Activated CD4-positive, alpha-beta T cell treated with anti-CD3 and anti-CD28 coated beads for 48 hours (primary cell): ENCODE results near the gene HDLBP.

Source experiments
- DNase-seq: peaks from one replicate; pipeline ENCODE4 v3.0.0-alpha.2; 2020

The HDLBP gene

DNA sequence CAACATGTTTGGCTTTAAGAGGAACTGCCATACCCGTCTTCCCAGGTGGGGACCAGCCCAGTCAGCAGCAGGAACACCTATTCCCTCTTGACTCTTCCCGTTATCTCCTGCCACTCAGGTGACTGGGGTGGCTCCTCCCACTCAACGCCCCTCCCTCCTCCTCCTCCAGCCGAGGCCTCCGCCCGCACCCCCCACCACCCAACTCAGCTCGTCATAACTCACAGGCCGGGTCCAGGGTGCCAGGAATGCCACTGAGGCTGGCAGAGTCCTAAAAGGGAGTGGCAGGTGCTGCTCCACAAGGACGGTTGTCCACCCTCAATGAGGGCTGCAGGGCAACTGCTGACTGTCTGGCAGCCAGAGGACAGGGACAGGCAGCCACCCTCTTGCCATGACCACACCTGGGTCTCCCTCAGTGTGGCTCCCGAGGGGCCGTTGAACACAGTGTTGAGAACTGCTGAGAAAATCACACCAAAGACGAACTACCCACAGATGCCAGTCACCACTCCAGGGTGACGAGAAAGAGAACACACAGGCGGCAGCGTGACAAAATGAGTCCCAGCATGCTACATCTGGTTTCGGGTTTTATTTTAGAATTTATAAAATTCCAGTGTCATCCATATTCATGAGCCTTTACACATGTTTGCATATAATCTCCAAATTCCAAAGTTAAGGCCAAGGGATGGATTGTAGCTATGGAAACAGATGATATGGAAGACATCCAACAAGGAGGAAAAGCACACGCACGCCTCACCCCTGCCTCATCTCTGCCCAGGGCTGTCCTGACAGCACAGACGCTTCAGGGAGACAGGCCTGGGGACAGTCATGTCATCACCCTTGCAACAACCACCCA lies 88.5 kb downstream of the HDLBP start:
- DNase-seq, result no peak

DNA sequence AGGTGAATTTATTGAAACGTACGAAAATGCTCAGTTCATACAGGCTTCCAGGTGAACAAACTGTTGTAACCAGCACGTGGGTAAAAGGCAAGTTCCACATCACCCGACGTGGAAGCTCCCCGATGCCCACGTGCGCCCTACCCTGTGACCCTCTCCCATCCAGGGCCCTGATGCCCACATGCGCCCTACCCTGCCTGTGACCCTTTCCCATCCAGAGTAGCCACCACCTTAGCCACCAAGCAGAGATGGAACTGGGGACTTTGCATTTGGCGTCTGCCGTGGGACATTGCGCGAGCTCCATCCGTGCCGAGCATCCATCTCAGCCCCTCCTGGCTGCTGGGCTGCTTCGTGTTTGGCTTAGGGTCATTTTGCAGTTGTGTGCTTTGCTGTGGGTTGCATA lies 89.5 kb downstream of the HDLBP start:
- no peak for DNase-seq

DNA sequence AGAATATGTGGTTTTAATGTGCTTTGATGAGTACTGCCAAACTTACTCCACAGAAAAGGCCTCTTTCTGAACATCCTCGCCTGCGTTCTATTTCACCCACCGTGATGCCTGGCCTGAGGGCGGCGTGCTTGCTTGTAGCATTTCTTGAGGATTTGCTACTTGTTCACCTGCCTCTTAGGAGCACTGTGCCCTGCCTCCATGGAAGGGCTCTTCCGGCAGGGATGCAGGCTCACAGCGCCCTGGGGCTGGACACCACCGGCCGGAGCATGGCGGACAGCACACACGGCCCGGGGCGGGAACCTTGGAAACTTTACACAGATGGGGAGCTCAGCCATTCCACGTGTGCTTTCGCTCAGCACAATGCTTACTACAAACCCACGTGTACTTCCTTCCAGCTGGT lies 89.9 kb downstream of the HDLBP start:
- no peak for DNase-seq

DNA sequence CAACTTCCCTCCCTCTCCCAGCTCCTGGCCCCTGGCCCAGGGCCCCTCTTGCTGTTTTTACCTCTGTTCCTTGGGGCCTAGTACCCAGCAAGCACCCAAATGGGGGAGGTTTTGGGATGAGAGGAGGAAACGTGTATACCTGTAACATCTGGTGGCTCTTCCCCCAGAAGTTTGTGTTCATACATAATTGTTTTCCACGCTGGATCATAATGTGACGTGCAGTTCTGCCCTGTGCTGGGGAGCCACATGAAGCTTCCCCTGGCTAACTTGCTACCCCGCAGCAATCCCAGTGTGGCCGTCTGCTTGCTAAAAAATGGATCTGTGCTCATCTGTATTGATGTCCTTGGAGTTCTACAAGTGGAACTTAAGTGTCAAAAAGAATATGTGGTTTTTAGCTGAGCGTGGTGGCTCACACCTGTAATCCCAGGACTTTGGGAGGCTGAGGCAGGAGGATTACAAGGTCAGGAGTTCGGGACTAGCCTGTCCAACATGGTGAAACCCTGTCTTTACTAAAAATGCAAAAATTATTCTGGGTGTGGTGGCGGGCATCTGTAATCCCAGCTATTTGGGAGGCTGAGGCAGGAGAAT lies 90.5 kb downstream of the HDLBP start:
- DNase-seq, result no peak

DNA sequence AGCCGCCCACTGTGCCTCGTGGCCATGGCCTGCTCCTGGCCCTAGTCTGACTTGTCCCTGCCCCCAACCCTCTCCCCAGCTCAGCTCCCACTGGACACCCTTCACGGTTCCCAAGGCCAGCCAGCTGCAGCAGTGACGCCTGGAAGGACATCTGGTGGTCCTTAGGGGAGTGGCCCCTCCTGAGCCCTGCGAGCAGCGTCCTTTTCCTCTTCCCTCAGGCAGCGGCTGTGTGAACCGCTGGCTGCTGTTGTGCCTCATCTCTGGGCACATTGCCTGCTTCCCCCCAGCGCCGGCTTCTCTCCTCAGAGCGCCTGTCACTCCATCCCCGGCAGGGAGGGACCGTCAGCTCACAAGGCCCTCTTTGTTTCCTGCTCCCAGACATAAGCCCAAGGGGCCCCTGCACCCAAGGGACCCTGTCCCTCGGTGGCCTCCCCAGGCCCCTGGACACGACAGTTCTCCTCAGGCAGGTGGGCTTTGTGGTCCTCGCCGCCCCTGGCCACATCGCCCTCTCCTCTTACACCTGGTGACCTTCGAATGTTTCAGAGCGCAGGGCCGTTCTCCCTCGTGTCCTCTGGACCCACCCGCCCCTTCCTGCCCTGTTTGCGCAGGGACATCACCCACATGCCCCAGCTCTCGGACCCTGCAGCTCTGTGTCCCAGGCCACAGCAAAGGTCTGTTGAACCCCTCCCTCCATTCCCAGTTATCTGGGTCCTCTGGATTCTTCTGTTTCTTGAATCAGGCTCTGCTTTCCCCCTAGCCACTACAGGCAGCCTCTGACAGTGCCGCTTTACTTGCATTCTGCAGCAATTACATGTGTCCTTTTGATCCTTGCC lies 91.2 kb downstream of the HDLBP start:
- no peak for DNase-seq

DNA sequence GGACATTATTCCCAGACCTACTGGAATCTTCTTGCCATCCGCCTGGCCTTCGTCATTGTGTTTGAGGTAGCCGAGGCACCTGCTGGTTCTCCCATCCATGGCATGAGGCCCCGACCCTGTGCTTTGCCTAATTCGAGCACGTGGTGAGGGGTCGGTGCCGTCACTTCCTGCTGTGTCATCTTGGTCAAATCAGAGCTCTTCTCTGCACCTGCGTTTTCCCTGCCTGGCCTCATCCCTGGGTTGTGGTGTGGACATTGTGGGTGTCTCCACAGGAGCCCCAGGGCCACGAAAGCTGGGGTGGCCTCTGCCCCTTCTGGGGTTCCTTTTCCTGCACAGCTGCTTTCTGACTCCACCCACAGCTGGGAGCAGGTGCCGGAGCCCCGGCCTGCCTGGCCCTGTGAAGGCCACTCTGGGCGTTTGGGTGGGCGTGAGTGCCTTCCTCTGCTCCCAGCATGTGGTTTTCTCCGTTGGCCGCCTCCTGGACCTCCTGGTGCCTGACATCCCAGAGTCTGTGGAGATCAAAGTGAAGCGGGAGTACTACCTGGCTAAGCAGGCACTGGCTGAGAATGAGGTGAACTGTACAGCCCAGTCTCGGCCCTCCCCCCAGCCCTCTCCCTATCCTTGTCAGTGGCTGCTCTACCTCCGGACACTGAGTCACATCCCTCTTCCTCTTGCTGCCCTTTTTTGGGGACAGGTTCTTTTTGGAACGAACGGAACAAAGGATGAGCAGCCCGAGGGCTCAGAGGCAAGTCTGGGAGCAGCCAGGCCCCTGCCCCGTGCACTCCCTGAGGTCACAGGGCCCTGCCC lies 92.1 kb downstream of the HDLBP start:
- DNase-seq, result peak; percentile 36

DNA sequence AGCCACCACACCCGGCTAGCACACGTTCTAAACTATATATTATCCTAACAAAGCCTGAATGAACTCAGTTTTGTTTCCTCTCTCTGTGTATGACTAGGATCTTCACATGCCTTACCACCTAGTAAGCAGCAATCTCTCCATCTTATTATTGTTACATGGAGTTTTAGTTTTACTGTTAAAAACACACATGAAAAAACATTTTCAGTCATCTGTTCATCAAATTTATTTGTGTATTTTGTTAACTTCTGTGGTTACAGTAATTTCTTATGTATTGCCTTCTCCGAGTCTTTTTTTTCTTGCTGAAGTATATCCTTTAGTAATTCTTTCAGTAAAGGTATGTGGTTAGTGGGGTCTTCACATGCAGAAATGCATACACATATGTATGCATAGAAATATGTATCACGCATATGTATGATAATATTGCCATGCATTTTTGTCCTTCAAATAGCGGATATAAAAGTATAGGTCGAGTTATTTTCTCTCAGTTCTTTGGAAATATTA lies 95.6 kb downstream of the HDLBP start:
- no peak for DNase-seq

DNA sequence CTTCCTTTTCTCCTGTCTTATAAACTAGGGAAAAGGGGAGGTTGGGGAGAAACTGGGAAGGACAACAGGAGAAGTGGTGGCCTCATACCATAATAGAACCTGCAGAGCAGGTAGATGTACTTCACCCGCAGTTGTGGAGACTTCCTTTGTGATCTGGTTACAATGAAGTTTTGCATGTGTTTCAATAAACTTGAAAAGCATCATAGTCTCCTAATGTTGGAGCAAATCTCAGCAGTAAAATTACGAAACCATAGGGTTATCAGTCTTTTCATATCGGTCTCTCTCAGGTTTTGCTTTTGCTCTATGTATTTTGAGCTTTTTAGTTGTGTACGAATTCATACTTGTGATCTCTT lies 96.5 kb downstream of the HDLBP start:
- no peak for DNase-seq

DNA sequence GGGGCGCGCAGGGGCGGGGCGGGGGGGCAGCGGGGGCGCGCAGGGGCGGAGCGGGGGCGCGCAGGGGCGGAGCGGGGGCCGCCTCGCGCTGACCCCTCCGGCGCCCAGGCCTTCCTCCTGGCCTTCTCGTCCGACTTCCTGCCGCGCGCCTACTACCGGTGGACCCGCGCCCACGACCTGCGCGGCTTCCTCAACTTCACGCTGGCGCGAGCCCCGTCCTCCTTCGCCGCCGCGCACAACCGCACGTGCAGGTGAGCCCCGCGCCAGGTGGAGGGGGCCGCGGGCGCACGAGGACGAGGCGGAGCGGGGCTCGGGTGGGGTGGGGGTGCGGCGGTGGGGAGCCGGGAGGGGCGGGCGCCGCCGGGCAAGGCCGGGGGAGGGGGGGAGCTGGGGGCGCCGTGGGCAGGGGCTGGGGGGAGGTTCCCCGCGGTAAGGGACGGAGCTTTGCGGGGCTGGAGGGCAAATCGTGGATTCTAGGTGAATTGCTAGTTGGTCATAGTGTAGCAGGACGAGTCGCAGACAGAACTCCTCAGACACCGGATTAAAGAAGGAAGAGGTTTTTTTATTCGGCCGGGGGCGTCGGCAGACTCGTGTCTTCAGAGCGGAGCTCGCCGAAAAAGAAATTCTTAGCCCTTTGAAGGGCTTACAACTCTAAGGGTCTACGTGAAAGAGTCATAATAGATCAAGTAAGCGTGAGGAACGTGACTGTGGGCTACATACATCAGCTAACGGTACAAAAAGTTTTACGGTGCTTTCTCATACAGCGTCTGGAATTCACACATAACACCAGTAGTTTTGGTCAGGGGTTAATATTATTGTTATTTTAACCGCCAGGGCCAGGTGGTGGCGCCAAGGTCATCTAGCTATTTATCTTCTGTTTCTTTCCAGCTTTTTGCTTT lies 97.1 kb downstream of the HDLBP start:
- DNase-seq, result peak; percentile 54

DNA sequence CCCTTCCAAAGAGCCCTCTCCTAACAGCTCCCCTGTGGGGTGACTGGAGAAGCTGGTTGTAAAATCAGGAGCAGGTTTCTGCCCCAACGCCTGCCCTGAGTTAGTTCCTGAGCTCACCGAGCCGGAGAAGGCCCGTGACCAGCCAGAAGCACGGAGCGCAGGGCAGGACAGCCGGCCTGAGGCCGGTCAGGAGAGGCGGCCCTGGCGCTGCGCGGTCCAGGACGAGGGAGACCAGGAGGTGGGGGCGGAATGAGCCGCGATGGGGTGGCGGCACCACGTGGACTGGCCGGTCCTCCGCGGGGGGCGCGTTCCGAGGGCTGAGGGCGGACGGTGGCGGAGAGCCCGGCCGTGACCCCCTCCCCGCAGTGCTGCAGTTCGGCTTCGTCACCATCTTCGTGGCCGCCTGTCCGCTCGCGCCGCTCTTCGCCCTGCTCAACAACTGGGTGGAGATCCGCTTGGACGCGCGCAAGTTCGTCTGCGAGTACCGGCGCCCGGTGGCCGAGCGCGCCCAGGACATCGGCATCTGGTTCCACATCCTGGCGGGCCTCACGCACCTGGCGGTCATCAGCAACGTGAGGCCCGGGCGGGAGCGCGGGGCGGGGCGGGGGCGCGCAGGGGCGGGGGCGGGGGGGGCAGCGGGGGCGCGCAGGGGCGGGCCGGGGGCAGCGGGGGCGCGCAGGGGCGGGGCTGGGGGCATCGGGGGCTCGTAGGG lies 98.0 kb downstream of the HDLBP start:
- peak; percentile 39 for DNase-seq

DNA sequence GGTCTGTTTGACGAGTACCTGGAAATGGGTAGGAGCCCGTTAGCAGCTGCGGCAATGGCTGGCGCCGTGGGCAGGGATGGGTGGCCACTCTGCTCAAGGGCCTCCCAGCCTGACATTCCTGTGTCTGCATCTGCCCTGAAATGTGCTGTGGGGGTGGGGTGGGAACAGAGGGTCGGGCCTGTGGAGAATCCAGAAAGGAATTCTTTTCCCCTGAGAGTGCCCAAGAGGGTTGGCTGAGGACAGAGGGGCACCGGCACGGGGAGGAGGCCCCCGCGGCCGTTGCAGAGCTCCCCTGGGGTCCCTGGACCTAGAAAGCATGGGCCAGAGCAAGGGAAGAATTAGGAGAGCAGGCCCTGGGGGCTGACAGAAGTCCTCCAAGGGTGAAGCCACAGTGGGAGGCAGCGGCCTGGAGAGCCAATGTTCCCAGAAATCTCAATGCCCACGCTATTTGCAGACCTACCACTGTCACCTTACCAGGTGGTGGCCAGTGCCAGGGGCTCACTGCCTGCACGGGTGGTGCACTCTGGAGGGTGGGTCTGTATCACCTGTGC lies 99.2 kb downstream of the HDLBP start:
- DNase-seq, result no peak

DNA sequence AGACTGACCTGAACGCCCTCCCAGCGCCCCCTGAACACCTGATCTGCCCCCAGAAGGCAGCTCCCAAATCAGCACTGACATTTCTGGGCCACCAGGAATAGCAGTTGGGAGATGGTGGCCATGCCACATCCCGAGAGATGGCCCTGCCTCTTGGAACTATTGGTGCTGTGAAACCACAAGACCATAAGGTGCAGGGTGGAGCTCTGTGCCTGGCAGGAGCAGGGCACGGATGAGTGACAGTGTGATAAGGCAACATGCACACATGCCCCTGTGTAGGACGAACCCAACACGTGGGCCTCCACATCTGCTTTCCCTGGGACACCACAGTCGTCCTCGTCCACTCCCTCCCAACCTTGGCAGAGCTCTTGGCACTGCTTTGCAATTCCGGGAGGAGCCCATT lies 100.1 kb downstream of the HDLBP start:
- no peak for DNase-seq

DNA sequence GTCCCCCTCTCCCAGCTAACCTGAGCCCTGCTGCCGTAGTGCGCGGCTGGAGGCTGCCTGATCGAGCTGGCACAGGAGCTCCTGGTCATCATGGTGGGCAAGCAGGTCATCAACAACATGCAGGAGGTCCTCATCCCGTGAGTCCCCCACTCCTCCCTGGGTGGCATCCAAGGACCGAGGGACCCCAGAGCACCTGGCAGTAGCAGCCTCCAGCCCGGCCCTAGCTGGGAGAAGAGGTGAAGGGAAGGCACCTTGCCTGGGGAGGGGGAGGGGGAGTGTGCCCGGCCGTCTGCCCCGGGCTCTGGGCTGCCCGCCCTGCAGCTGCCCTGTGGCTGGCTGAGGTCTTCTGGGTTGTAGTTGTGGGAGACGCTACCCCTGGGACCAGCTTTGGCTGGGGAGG lies 100.7 kb downstream of the HDLBP start:
- DNase-seq, result no peak

DNA sequence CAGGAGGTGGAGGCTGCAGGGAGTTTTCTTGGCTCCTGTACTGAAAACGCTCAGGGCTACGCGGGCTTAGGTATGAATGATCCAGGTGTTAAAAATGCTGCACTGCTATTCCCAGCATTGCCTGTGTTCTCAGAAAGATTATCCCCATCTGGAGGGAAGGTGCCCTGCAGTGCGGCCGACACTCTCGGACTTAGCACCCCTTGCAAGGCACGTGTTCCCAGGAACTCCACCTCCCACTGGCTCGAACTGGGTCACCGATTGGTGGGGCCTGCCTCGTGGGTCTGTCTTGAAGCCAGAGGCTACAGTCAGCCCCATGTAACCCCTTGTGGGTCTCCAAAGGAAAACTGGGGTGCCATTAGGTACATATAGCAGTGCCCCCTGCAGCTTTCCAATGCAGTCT lies 101.3 kb downstream of the HDLBP start:
- no peak for DNase-seq

DNA sequence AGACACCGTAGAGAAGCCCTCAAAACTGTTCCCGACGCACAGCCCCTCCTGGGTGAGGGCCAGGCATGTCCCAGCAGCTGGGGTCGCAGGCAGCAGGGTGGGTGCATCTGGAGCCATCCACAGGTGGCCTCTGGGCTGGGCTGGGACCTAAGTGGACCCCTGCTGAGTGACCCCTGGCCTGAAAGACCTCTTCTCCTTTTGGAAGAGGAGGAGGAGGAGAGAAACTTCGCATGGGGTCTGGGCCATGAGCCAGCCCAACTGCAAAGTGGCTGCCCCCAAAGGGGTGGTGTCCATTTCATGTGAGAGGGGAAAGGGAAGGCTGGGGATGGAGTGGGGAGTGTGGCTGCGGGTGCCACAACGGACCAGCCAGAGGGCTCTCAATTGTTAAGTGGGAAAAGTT lies 101.9 kb downstream of the HDLBP start:
- no peak for DNase-seq

DNA sequence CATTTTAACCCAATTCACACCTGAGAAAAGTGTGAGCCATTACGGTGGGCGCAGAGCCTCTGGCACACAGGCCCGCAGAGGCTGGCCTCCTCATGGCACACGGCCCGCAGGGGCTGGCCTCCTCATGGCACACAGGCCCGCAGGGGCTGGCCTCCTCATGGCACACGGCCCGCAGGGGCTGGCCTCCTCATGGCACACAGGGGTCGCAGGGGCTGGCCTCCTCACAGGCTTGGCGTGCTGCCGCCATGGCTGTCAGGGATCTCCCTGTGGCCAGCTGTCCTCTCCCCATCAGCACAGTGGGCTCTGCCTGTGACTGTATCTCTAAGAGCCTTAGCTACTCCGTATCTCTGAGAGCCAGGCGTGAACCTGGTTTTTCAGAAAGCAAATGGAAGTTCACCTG lies 102.4 kb downstream of the HDLBP start:
- no peak for DNase-seq

DNA sequence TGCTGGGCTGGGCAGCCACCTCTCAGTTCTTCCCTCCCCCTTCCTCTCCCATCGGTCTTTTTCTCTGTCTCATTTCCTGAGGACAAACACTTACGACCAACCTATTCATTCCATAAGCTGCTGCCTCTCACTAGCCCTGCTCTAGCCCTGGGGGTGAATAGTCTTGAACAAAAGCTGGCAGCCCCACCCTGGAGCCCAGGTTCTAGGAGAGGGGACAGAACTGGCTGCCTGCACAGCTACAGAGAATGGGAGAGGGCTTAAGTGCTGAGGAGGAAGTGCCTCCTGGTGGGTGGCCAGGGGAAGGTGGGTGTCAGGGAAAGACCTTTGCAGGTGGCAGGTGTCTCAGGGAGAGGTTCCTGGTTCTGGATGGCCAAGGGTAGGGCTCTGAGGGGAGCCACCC lies 104.2 kb downstream of the HDLBP start:
- DNase-seq, result no peak

DNA sequence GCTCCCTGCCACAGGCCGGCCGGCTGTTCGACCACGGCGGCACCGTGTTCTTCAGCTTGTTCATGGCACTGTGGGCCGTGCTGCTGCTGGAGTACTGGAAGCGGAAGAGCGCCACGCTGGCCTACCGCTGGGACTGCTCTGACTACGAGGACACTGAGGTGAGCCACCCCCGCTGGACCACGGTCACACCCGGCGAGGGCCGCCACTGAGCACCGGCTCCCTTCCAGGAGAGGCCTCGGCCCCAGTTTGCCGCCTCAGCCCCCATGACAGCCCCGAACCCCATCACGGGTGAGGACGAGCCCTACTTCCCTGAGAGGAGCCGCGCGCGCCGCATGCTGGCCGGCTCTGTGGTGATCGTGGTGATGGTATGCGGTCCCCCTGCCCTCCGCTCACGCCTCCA lies 106.2 kb downstream of the HDLBP start:
- no peak for DNase-seq

DNA sequence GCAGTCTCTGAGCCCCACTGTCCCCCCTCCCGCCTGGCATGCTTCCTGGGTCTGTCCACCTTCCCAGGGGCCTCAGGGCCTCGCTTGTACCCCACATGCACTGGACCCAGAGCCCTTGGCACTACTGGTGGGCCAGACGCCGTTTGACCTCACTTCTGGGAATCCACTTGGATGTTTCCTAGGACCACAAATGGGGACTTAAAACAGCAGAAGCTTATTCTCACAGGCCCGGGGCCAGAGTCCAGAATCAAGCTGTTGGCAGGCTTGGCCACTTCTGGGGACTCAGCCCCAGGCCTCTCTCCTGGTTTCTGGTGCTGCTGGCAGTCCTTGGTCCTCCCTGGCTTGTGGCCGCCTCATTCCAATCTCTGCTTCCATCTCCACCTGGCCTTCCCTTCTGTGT lies 107.4 kb downstream of the HDLBP start:
- no peak for DNase-seq

DNA sequence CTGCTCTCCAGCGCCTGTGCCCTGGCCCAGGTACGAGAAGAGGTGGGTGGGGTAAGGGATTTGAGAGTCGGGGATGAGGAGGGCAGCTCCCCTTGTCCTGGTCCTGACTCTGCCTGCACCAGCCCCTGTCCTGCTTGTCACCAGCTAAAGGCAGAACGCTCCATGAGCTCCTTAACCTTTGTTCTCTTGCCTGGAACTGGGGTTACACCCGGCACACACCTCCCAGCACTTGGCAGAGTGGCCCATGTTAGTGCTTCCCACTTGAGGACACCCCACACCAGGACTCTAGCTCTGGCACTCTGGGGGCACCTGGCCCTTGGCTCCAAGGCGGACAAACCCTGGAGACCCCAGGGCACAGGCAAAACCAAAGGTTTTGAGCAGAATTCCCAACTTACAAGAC lies 107.8 kb downstream of the HDLBP start:
- DNase-seq, result no peak

DNA sequence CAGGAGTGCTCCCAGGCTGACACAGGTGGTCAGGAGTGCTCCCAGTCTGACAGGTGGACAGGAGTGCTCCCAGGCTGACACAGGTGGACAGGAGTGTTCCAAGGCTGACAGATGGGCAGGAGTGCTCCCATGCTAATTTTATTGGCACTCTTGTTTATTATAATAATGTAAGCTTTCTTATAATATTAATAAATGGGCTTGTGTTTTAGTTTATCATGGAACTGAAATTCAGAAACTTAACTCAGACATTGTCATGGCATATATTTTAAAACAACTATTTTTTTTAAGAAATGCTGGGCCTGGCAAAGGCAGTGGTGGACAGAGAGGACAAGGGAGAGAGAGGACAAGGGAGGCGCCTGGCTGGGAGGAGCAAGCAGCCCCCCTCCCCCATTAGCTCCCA lies 108.3 kb downstream of the HDLBP start:
- no peak for DNase-seq
